MG63 (cell line): Measurements from ENCODE around the gene HTR3A. TPM values are rescaled to one million over a fixed set of nuclear protein-coding genes. Genes with fewer than 3 reads are reported as not detected.
"Not testable (repeated sequence)": the region's sequence is repeated elsewhere in the genome, so short reads cannot be mapped to it uniquely, and the experiment has no call there.

ENCODE experiments used
- DNase-seq: peaks from one replicate; pipeline ENCODE4 v3.0.0-alpha.2; 2020
- H3K27me3 ChIP-seq: fragments of 250-450 bp; sonication (Bioruptor Pico); 2 replicates; pipeline ENCODE4 v1.5.1; 2020; ENCODE audit warnings: mild to moderate bottlenecking, moderate library complexity
- H3K36me3 ChIP-seq: fragments of 250-450 bp; sonication (Bioruptor Pico); 2 replicates; pipeline ENCODE4 v1.5.1; 2020; ENCODE audit warnings: mild to moderate bottlenecking, moderate library complexity
- H3K4me3 ChIP-seq: fragments of 250-450 bp; sonication (Bioruptor Pico); 2 replicates; pipeline ENCODE4 v1.5.1; 2020; ENCODE audit warnings: mild to moderate bottlenecking, moderate library complexity
- H3K9me3 ChIP-seq: fragments of 250-450 bp; sonication (Bioruptor Pico); 2 replicates; pipeline ENCODE4 v1.5.1; 2020; ENCODE audit warnings: mild to moderate bottlenecking, moderate library complexity
- total RNA-seq: library from RNA; depleted of rRNA; stranded (reverse); fragments of >200 nt; shearing (Covaris generic); gene quantifications from 2 replicates; pipeline ENCODE4 v1.2.3, GENCODE V29; 2014; ENCODE audit warnings: low replicate concordance; rRNA removed

Gene HTR3A
- not detected in 2 replicates for total RNA-seq

GRCh38 chr11:113974741-113975470, at the start of gene HTR3A:
HTR3A (plus strand) TSS chr11:113975108; CDS start chr11:113975326, 218 bp downstream.
- no peak within 1 kb of the TSS for H3K4me3 ChIP-seq
- peaks cover 32% of the 10 kb centered on the region for H3K27me3 ChIP-seq
- no peaks in the 10 kb centered on the region for H3K36me3 ChIP-seq
- no peaks in the 10 kb centered on the region for H3K9me3 ChIP-seq
- DNase-seq: peak; percentile 4

GRCh38 chr11:113926273-113927197, 48.4 kb upstream of the HTR3A start:
- no peaks in the 10 kb centered on the region for H3K9me3 ChIP-seq
- H3K4me3 ChIP-seq: peak overlapping the region; percentile 12; the same call in 1 of the 2 replicates
- peak; percentile 68 for DNase-seq
- H3K27me3 ChIP-seq: no peaks in the 10 kb centered on the region; the same call in 1 of the 2 replicates
- H3K36me3 ChIP-seq: no peaks in the 10 kb centered on the region

- no peaks in the 10 kb centered on the region for H3K36me3 ChIP-seq
- H3K9me3 ChIP-seq: no peaks in the 10 kb centered on the region
- no peak overlapping the region for H3K4me3 ChIP-seq
- no peaks in the 10 kb centered on the region for H3K27me3 ChIP-seq
- no peak for DNase-seq
Observed at GRCh38 chr11:113928311-113928710, 46.6 kb upstream of the HTR3A start.

GRCh38 chr11:113932788-113933187, 42.1 kb upstream of the HTR3A start:
- H3K4me3 ChIP-seq: no peak overlapping the region
- H3K27me3 ChIP-seq: peaks cover 2% of the 10 kb centered on the region; the same call in 1 of the 2 replicates
- DNase-seq: no peak

GRCh38 chr11:113934193-113934592, 40.7 kb upstream of the HTR3A start:
- DNase-seq: not testable (repeated sequence)

More at GRCh38 chr11:113932788-113933187, 42.1 kb upstream of the HTR3A start:
- Histone ChIP-seq H3K9me3 (no peaks in the 10 kb centered on the region), H3K36me3 (no peaks in the 10 kb centered on the region)

GRCh38 chr11:113934761-113935160, 40.1 kb upstream of the HTR3A start:
- peaks cover 2% of the 10 kb centered on the region; the same call in 1 of the 2 replicates for H3K27me3 ChIP-seq
- H3K36me3 ChIP-seq: no peaks in the 10 kb centered on the region
- no peak overlapping the region for H3K4me3 ChIP-seq
- DNase-seq: no peak
- no peaks in the 10 kb centered on the region for H3K9me3 ChIP-seq

More at GRCh38 chr11:113934193-113934592, 40.7 kb upstream of the HTR3A start:
- H3K27me3 ChIP-seq, H3K9me3 ChIP-seq, H3K4me3 ChIP-seq, H3K36me3 ChIP-seq: not testable (repeated sequence)

GRCh38 chr11:113935858-113936257, 39.0 kb upstream of the HTR3A start:
- Histone ChIP-seq H3K27me3 (peaks cover 2% of the 10 kb centered on the region; the same call in 1 of the 2 replicates), H3K4me3 (no peak overlapping the region), H3K36me3 (no peaks in the 10 kb centered on the region), H3K9me3 (no peaks in the 10 kb centered on the region)
- no peak for DNase-seq

GRCh38 chr11:113937918-113938317, 37.0 kb upstream of the HTR3A start:
- Histone ChIP-seq H3K4me3 (no peak overlapping the region), H3K36me3 (no peaks in the 10 kb centered on the region), H3K9me3 (no peaks in the 10 kb centered on the region), H3K27me3 (peaks cover 2% of the 10 kb centered on the region; the same call in 1 of the 2 replicates)
- no peak for DNase-seq

- no peaks in the 10 kb centered on the region for H3K36me3 ChIP-seq
- DNase-seq: no peak
- no peak overlapping the region for H3K4me3 ChIP-seq
- H3K9me3 ChIP-seq: no peaks in the 10 kb centered on the region
- no peaks in the 10 kb centered on the region for H3K27me3 ChIP-seq
Observed at GRCh38 chr11:113942256-113942655, 32.7 kb upstream of the HTR3A start.

GRCh38 chr11:113946162-113946561, 28.7 kb upstream of the HTR3A start:
- DNase-seq, H3K9me3 ChIP-seq, H3K27me3 ChIP-seq, H3K36me3 ChIP-seq, H3K4me3 ChIP-seq: not testable (repeated sequence)

- Histone ChIP-seq H3K4me3 (no peak overlapping the region), H3K9me3 (no peaks in the 10 kb centered on the region), H3K27me3 (peaks cover 9% of the 10 kb centered on the region; the same call in 1 of the 2 replicates), H3K36me3 (no peaks in the 10 kb centered on the region)
- no peak for DNase-seq
Observed at GRCh38 chr11:113947994-113948393, 26.9 kb upstream of the HTR3A start.

GRCh38 chr11:113949891-113950290, 25.0 kb upstream of the HTR3A start:
- Histone ChIP-seq H3K36me3 (no peaks in the 10 kb centered on the region), H3K4me3 (no peak overlapping the region), H3K9me3 (no peaks in the 10 kb centered on the region), H3K27me3 (peaks cover 9% of the 10 kb centered on the region; the same call in 1 of the 2 replicates)
- DNase-seq: no peak

- Histone ChIP-seq H3K4me3 (no peak overlapping the region), H3K36me3 (no peaks in the 10 kb centered on the region), H3K27me3 (peaks cover 16% of the 10 kb centered on the region; the same call in 1 of the 2 replicates), H3K9me3 (no peaks in the 10 kb centered on the region)
- no peak for DNase-seq
Observed at GRCh38 chr11:113951537-113951936, 23.4 kb upstream of the HTR3A start.

- H3K27me3 ChIP-seq: peaks cover 16% of the 10 kb centered on the region; the same call in 1 of the 2 replicates
- no peaks in the 10 kb centered on the region for H3K9me3 ChIP-seq
- DNase-seq: no peak
- no peak overlapping the region for H3K4me3 ChIP-seq
- H3K36me3 ChIP-seq: no peaks in the 10 kb centered on the region
Observed at GRCh38 chr11:113952070-113952469, 22.8 kb upstream of the HTR3A start.

- Histone ChIP-seq H3K4me3 (no peak overlapping the region), H3K27me3 (peaks cover 16% of the 10 kb centered on the region; the same call in 1 of the 2 replicates), H3K36me3 (no peaks in the 10 kb centered on the region), H3K9me3 (no peaks in the 10 kb centered on the region)
- DNase-seq: no peak
Observed at GRCh38 chr11:113952588-113952987, 22.3 kb upstream of the HTR3A start.

GRCh38 chr11:113954235-113954634, 20.7 kb upstream of the HTR3A start:
- Histone ChIP-seq H3K36me3 (no peaks in the 10 kb centered on the region), H3K9me3 (no peaks in the 10 kb centered on the region), H3K27me3 (peaks cover 16% of the 10 kb centered on the region; the same call in 1 of the 2 replicates), H3K4me3 (no peak overlapping the region)
- DNase-seq: no peak

GRCh38 chr11:113956986-113957385, 17.9 kb upstream of the HTR3A start:
- Histone ChIP-seq H3K9me3 (no peaks in the 10 kb centered on the region), H3K36me3 (no peaks in the 10 kb centered on the region), H3K27me3 (peaks cover 7% of the 10 kb centered on the region; the same call in 1 of the 2 replicates), H3K4me3 (no peak overlapping the region)
- no peak for DNase-seq
